Hepatocyte (in vitro differentiated cells): ENCODE results near the gene LIMA1.

ENCODE experiments used
- CTCF ChIP-seq: fragments of 200-600 bp; sonication (generic); IDR thresholded peaks from 2 replicates; pipeline ENCODE4 v1.5.1; 2016; ENCODE audit warnings: antibody characterized with exemption, mild to moderate bottlenecking; ENCODE audit not compliant: poor library complexity
- EZH2 ChIP-seq: fragments of 200-600 bp; sonication (generic); IDR thresholded peaks from 2 replicates; pipeline ENCODE4 v1.6.1; 2016; ENCODE audit warnings: antibody characterized with exemption, mild to moderate bottlenecking, borderline replicate concordance
- EZH2phosphoT487 ChIP-seq: fragments of 200-600 bp; sonication (generic); IDR thresholded peaks from one replicate; pipeline ENCODE4 v1.6.1; 2018; ENCODE audit warnings: antibody characterized with exemption, mild to moderate bottlenecking, low read depth, moderate library complexity; ENCODE audit not compliant: unreplicated experiment, severe bottlenecking

- TF ChIP-seq CTCF (no peak), EZH2 (no peak), EZH2phosphoT487 (no peak)
Observed at GRCh38 chr12:50145439-50145838, 137.9 kb downstream of the LIMA1 start.
